Measurements from ENCODE around the gene POLR2B. TPM values are rescaled to one million over a fixed set of nuclear protein-coding genes. Genes with fewer than 3 reads are reported as not detected.

POLR2B gene
- total RNA-seq, 1 experiment from 2014 or later = 129 TPM

- H3K27ac ChIP-seq (ENCODE audit: low read depth, low read length) = no peak overlapping the region
- RAD21 ChIA-PET (ENCODE audit: low non-redundant PET in 1 of 2, low total read pairs in 2 of 2, uncharacterized antibody in 2 of 2, unreplicated experiment in 2 of 2) = no interaction called here
Observed at GRCh38 chr4:57071326-57071725, 92.6 kb downstream of the POLR2B start.

More at GRCh38 chr4:57071326-57071725, 92.6 kb downstream of the POLR2B start:
- Histone ChIP-seq H3K9me2 (ENCODE audit: insufficient read depth) (no peaks in the 10 kb centered on the region), H3K4me3 (replicated peaks in 1 of 2; ENCODE audit: low read depth in 1 of 2, low read length in 2 of 2) (no peak overlapping the region), H3K27me3 (ENCODE audit: insufficient read depth, low read length) (peaks cover 7% of the 10 kb centered on the region; the same call in 1 of the 2 replicates), H2AFZ (ENCODE audit: low read depth, low read length, poor library complexity, severe bottlenecking) (no peak overlapping the region), H3K79me2 (ENCODE audit: insufficient read depth, low read length) (no peaks in the 10 kb centered on the region), H3K36me3 (ENCODE audit: control insufficient read depth in 1 of 2, insufficient read depth in 2 of 2, low read length in 2 of 2) (no peaks in the 10 kb centered on the region), H4K20me1 (ENCODE audit: insufficient read depth) (no peaks in the 10 kb centered on the region), H3K4me1 (ENCODE audit: control insufficient read depth in 1 of 2, insufficient read depth in 2 of 2, low read length in 2 of 2) (peaks cover 2 to 7% of the 10 kb centered on the region in 2 experiments; a peak in 1 of 4 replicates), H3K9me3 (ENCODE audit: control insufficient read depth in 1 of 2, insufficient read depth in 1 of 2, low read depth in 1 of 2, low read length in 2 of 2) (no peaks in the 10 kb centered on the region), H3K9ac (ENCODE audit: low read length) (no peak overlapping the region), H3K4me2 (ENCODE audit: low read length) (no peak overlapping the region)
- ATAC-seq (no peak), DNase-seq (ENCODE audit: low read depth, low spot score) (no peak)
- TF ChIP-seq SP1 (IDR thresholded peaks at IDR 0.05; ENCODE audit: low read depth) (no peak), JUND (IDR thresholded peaks at IDR 0.05) (no peak), EZH2phosphoT487 (IDR thresholded peaks at IDR 0.05; ENCODE audit: borderline replicate concordance) (no peak), REST (IDR thresholded peaks at IDR 0.05; ENCODE audit: low read depth) (no peak), SIN3A (IDR thresholded peaks at IDR 0.05; ENCODE audit: low read depth) (no peak), CBX3 (IDR thresholded peaks at IDR 0.05; ENCODE audit: low read depth) (no peak), ZNF274 (IDR thresholded peaks at IDR 0.05; ENCODE audit: low read depth, low read length) (no peak), CEBPB (IDR thresholded peaks at IDR 0.05; ENCODE audit: low read depth) (no peak), FOSL1 (IDR thresholded peaks at IDR 0.05; ENCODE audit: low read depth) (no peak), ZFX (IDR thresholded peaks at IDR 0.05) (no peak), RAD21 (IDR thresholded peaks at IDR 0.05; ENCODE audit: low read depth) (no peak), SRF (IDR thresholded peaks at IDR 0.05; ENCODE audit: low read depth) (no peak)
- TF ChIP-seq, protein P1, sequence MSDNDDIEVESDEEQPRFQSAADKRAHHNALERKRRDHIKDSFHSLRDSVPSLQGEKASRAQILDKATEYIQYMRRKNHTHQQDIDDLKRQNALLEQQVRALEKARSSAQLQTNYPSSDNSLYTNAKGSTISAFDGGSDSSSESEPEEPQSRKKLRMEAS (IDR thresholded peaks at IDR 0.05) = no peak
- TF ChIP-seq, protein P2, sequence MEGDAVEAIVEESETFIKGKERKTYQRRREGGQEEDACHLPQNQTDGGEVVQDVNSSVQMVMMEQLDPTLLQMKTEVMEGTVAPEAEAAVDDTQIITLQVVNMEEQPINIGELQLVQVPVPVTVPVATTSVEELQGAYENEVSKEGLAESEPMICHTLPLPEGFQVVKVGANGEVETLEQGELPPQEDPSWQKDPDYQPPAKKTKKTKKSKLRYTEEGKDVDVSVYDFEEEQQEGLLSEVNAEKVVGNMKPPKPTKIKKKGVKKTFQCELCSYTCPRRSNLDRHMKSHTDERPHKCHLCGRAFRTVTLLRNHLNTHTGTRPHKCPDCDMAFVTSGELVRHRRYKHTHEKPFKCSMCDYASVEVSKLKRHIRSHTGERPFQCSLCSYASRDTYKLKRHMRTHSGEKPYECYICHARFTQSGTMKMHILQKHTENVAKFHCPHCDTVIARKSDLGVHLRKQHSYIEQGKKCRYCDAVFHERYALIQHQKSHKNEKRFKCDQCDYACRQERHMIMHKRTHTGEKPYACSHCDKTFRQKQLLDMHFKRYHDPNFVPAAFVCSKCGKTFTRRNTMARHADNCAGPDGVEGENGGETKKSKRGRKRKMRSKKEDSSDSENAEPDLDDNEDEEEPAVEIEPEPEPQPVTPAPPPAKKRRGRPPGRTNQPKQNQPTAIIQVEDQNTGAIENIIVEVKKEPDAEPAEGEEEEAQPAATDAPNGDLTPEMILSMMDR (IDR thresholded peaks at IDR 0.05 in 2 of 3, conservative IDR thresholded peaks at IDR 0.05 in 1 of 3; ENCODE audit: borderline replicate concordance in 1 of 3, insufficient read depth in 1 of 3, low read depth in 2 of 3, low read length in 2 of 3) = no peak
- POLR2A ChIA-PET = no interaction called here
- BruUV-seq (replicated peaks) = no TSS peak
- CTCF ChIA-PET = no interaction called here
- intact Hi-C loops (cut with micrococcal nuclease) = no loop called here
